ENCODE data around the gene OR52I1.

Gene OR52I1

DNA sequence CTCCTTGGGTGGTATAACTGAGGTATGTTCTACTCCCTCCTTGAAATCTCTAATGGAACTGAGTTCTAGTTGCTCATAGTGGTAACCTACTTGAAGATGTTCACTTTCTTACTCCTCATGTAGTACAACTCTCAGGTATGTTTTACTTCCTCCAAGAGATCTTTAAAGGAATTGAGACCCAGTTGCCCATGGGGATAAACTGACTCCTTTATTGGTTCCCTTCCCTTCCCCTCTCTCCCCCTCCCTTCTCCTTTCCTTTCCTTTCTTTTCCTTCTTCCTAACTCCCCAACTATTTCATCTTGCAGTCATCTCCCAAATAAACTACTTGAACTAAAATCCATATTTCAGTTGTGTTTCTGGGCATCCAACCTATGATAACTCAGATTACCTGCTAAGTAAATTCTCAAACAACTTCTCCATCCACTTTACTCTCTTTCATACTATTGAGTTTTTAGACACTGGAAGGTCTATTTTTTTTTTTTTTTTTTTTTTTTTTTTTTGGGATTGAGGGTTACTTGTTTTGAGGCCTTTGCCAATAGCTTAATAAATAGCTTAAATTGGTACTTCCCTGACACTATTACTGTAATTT lies 22.1 kb downstream of the OR52I1 start:
- no peak for DNase-seq

DNA sequence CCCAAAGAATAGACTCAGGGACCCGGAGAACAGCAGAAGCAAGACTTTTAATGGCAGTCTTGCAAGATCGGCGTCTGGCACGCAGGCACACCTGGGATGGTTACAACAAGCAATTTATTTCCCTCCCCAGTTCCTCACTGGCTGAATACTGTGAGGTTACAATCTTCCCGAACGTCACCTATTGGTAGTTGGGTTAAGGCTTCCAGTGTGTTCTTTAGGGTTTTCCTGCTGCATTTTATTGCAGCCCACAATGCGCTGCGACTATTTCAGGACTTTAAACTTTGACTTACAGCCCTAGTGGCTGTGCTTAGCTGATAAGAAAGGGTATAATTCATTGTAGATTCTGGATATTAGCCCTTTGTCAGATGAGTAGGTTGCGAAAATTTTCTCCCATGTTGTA lies 25.7 kb downstream of the OR52I1 start:
- DNase-seq, result no peak

- peak; percentile 50 to 61 for DNase-seq
Observed at GRCh38 chr11:4626207-4627099, 32.6 kb downstream of the OR52I1 start.

- DNase-seq, result no peak
Observed at GRCh38 chr11:4636136-4636535, 42.3 kb downstream of the OR52I1 start.

GRCh38 chr11:4636962-4637661 lies 43.3 kb downstream of the OR52I1 start, which contains the start of gene OR51D1:
Gene OR51D1 (plus strand): TSS chr11:4637477. CDS start chr11:4639791, 2,314 bp downstream.
- peak; percentile 67 to 78 for DNase-seq

- no peak for DNase-seq
Observed at GRCh38 chr11:4637662-4638047, 43.8 kb downstream of the OR52I1 start.

DNA sequence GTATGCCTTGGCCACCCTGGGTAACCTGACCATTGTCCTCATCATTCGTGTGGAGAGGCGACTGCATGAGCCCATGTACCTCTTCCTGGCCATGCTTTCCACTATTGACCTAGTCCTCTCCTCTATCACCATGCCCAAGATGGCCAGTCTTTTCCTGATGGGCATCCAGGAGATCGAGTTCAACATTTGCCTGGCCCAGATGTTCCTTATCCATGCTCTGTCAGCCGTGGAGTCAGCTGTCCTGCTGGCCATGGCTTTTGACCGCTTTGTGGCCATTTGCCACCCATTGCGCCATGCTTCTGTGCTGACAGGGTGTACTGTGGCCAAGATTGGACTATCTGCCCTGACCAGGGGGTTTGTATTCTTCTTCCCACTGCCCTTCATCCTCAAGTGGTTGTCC lies 46.1 kb downstream of the OR52I1 start:
- DNase-seq, result no peak

- DNase-seq, result no peak
Observed at GRCh38 chr11:4641501-4641900, 47.7 kb downstream of the OR52I1 start.

DNA sequence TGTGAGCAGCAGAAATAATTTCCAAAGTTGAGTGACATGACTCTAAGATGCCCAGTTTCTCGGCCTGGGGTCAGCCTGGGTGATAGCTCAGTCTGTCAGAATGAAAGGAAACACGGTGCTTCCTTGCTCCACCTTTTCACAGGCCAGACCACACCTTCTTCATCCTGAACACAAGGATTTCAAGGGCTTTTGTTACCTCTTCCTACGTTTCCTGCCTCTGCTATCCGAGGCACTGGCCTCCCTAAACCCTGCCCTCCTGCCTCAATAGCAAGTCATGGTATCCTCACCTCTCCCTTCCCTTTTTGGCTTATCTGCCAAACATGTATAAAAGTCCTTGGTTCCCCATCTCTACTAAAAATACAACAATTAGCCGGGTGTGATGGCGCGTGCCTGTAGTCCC lies 48.2 kb downstream of the OR52I1 start:
- DNase-seq, result no peak

DNA sequence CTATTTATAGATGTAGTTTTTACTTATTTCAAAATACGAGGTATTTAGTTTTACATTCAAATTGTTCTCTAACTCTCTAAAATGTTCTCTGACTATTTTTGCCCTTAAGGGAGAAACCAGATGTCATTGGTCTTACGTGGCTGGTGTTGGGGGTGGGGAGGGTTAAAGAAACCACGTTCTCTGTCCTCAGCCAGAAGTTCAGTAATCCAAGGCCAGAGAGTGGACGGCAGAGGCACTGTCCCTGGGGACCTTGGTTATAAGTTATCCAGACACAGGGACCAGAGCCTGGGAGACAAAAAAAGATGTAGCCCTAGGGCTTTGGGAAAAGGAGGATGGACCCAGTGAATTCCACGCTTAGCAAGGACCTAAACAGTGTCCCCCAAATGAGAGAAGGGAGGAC lies 49.2 kb downstream of the OR52I1 start:
- DNase-seq, result no peak

- DNase-seq, result no peak
Observed at GRCh38 chr11:4643682-4644081, 49.8 kb downstream of the OR52I1 start, which contains the start of gene OR51E1. Gene OR51E1 (plus strand): TSS chr11:4643982. CDS start chr11:4652527, 8,545 bp downstream.

DNA sequence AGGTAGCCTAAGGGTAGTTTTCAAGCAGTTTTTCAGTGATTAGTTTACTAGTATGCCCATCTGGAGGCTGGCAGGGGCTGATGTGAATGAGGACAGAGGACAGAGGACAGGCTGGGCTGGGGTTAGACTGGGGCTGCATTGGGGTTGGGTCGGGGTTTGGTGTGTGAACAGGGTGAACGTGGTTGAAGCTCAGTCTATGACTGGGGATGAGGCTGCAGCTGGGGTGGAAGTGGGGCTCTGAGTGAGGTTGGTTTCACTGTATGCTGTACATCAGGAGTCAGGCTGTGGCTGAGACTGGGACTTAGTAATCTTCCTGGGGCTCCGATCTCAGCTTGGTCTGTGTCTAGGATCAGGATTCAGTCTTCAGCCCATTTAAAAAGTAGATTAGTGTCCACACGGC lies 50.4 kb downstream of the OR52I1 start:
- DNase-seq, result no peak

Measured in activated CD4-positive, alpha-beta T cell treated with anti-CD3 and anti-CD28 coated beads, Interleukin-2, amount 50 U/mL, for 48 hours (primary cell).